Measurements from ENCODE around the gene HCN1. TPM values are rescaled to one million over a fixed set of nuclear protein-coding genes. Genes with fewer than 3 reads are reported as not detected.
A peak's percentile ranks its signal among the peaks of the same experiment; 100 is the strongest.
"Not testable (repeated sequence)": the region's sequence is repeated elsewhere in the genome, so short reads cannot be mapped to it uniquely, and the experiment has no call there.

HCN1 gene
- total and polyA plus RNA-seq, 7 donors: 0.20 to 0.36 (median 0.29) TPM; not detected in 3

- Histone ChIP-seq H3K9me3 (no peaks in the 10 kb centered on the region), H3K27ac (no peak overlapping the region), H3K27me3 (ENCODE audit: insufficient read depth in 3 of 3, low read length in 2 of 3) (no peaks in the 10 kb centered on the region), H3K4me3 (no peak overlapping the region), H3K36me3 (ENCODE audit: insufficient read depth in 1 of 2, low read depth in 1 of 2) (no peaks in the 10 kb centered on the region), H3K4me1 (no peaks in the 10 kb centered on the region)
- 90 to 95% (median 94%) methylated on average over 3 of the region's 3 CpGs for WGBS, 3 donors
- DNase-seq (no peak), ATAC-seq (no peak)
- TF ChIP-seq, protein P1, sequence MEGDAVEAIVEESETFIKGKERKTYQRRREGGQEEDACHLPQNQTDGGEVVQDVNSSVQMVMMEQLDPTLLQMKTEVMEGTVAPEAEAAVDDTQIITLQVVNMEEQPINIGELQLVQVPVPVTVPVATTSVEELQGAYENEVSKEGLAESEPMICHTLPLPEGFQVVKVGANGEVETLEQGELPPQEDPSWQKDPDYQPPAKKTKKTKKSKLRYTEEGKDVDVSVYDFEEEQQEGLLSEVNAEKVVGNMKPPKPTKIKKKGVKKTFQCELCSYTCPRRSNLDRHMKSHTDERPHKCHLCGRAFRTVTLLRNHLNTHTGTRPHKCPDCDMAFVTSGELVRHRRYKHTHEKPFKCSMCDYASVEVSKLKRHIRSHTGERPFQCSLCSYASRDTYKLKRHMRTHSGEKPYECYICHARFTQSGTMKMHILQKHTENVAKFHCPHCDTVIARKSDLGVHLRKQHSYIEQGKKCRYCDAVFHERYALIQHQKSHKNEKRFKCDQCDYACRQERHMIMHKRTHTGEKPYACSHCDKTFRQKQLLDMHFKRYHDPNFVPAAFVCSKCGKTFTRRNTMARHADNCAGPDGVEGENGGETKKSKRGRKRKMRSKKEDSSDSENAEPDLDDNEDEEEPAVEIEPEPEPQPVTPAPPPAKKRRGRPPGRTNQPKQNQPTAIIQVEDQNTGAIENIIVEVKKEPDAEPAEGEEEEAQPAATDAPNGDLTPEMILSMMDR (IDR thresholded peaks at IDR 0.05): no peak
- intact Hi-C loops (cut with DNase I): no loop called here
Observed at GRCh38 chr5:45491368-45491767, 204.8 kb downstream of the HCN1 start.

DNA sequence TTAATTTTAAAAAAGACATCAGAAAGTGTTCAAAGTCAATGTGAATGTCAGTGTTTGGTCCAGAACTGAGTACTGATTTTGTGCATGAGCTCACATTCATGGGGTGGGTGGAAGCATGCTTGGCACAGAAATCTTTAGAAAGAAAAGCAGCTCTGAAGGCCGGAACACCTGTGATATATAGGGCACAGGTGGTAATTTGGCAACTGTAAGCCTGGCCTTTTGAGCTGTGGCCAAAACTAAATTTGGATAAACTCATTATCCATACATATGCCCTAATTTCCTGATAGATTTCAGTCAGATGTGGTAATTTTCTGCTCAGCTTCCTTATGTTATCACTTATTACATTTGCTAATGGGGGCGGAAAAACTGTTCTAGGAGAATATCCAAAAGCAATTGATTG is 211.4 kb downstream of the HCN1 start:
- 48 to 69% (median 59%) methylated on average over 2 of the region's 2 CpGs for whole genome bisulfite sequencing, 3 donors
- intact Hi-C loops (cut with DNase I): no loop called here
- no peak for DNase-seq

DNA sequence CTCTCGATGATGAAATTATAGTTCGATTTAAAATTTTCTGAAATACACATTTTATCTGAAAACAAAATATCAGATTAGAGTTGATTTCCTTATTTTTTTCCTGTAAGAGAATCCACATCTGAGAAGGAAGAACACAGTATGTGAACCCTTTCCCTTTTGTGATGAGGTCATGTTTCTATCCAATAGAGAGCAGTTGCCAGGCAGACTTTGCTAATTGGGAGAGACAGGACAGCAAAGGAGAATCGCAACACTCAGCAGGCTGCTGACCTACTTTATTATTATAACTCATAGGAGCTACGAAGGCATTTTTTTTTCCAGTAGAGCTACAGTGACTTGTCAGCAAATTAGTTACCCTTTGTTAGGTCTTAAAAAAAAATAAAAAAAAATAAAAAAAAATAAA is 242.1 kb downstream of the HCN1 start:
- Histone ChIP-seq H3K36me3 (ENCODE audit: insufficient read depth in 1 of 2, low read depth in 1 of 2) (no peaks in the 10 kb centered on the region), H3K9me3 (no peaks in the 10 kb centered on the region), H3K4me3 (no peak overlapping the region), H3K4me1 (peaks cover 5% of the 10 kb centered on the region), H3K27me3 (ENCODE audit: insufficient read depth in 3 of 3, low read length in 2 of 3) (no peaks in the 10 kb centered on the region), H3K27ac (peak overlapping the region; percentile 33)
- ATAC-seq (peak; percentile 92 to 100 (median 98)), DNase-seq (peak in 1 of 2 donors; percentile 44)
- intact Hi-C loops (cut with DNase I): no loop called here
- 40 to 42% (median 40%) methylated on average over 4 of the region's 4 CpGs for WGBS, 3 donors
- TF ChIP-seq, protein P1 (IDR thresholded peaks at IDR 0.05): no peak

More for the DNA sequence above, 211.4 kb downstream of the HCN1 start:
- Histone ChIP-seq H3K9me3 (no peaks in the 10 kb centered on the region), H3K4me3 (no peak overlapping the region), H3K27ac (no peak overlapping the region), H3K36me3 (ENCODE audit: insufficient read depth in 1 of 2, low read depth in 1 of 2) (no peaks in the 10 kb centered on the region), H3K27me3 (ENCODE audit: insufficient read depth in 3 of 3, low read length in 2 of 3) (no peaks in the 10 kb centered on the region), H3K4me1 (peaks cover 6% of the 10 kb centered on the region)
- TF ChIP-seq, protein P1 (IDR thresholded peaks at IDR 0.05): no peak
- ATAC-seq: no peak

GRCh38 chr5:45444856-45445255 is 251.3 kb downstream of the HCN1 start:
- H3K36me3 ChIP-seq (ENCODE audit: insufficient read depth in 1 of 2, low read depth in 1 of 2); ATAC-seq; H3K27ac ChIP-seq; H3K27me3 ChIP-seq (ENCODE audit: insufficient read depth in 3 of 3, low read length in 2 of 3); H3K4me3 ChIP-seq; H3K4me1 ChIP-seq; H3K9me3 ChIP-seq; intact Hi-C loops (cut with DNase I); DNase-seq: not testable (repeated sequence)
- 88 to 96% (median 89%) methylated on average over 10 to 15 of the region's 15 CpGs for WGBS, 3 donors

- Histone ChIP-seq H3K4me1 (peaks cover 7% of the 10 kb centered on the region), H3K27ac (peak overlapping the region; percentile 13), H3K36me3 (ENCODE audit: insufficient read depth in 1 of 2, low read depth in 1 of 2) (no peaks in the 10 kb centered on the region), H3K9me3 (no peaks in the 10 kb centered on the region), H3K27me3 (ENCODE audit: insufficient read depth in 3 of 3, low read length in 2 of 3) (no peaks in the 10 kb centered on the region), H3K4me3 (no peak overlapping the region)
- DNase-seq: no peak
- WGBS, 3 donors: 12 to 48% (median 27%) methylated on average over 1 of the region's 1 CpG
- intact Hi-C loops (cut with DNase I): loop anchor here in 1 of 2 donors (1.0 kb wide), 1 partner anchor 16 kb away; no protein-coding TSS in a partner anchor
- TF ChIP-seq, protein P1 (IDR thresholded peaks at IDR 0.05): no peak
- no peak for ATAC-seq
Observed at GRCh38 chr5:45440466-45440865, 255.7 kb downstream of the HCN1 start.

Measured in psoas muscle (tissue), 8 donors.